Erythroblast (primary cell): ENCODE data around the gene EMP2.

Experiments
- GATA1 ChIP-seq: IDR thresholded peaks from 2 replicates; pipeline ENCODE4 v1.6.1; 2011; ENCODE audit warnings: low read depth, mild to moderate bottlenecking, control low read depth, low read length, moderate library complexity
- POLR2A ChIP-seq: IDR thresholded peaks from 2 replicates; pipeline ENCODE4 v1.6.1; 2011; ENCODE audit warnings: mild to moderate bottlenecking, low read length

DNA sequence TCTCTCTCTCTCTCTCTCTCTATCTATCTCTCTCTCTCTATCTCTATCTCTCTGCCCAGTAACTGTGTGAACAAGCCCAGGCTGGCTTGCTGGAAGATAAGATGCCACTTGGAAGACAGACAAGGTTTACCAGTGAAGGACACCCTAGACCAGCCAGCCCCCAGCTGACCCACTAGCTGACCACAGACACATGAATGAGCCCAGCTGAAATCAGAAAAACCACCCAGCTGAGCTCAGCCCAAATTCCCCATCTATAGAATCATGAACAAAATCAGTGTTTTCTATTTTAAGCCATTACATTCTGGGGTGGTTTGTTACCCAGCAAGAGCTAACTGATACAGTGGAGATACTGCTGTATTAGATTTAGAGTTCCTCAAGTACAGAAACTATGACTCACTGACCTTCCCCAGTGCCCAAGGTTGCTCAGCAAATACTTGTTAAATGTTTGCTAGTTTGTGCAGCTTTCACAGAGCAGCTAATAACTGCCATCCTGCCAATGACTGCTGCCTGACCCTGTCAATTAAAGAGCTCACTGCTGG, 18.0 kb downstream of the EMP2 start:
- no peak for TF ChIP-seq POLR2A
- TF ChIP-seq GATA1: no peak
